ENCODE measurements around the gene CLVS2. TPM values are rescaled to one million over a fixed set of nuclear protein-coding genes. Genes with fewer than 3 reads are reported as not detected.

CLVS2 gene
- total RNA-seq, 4 donors from 2014 or later: under 0.01 to 1.3 (median 0.23) TPM

DNA sequence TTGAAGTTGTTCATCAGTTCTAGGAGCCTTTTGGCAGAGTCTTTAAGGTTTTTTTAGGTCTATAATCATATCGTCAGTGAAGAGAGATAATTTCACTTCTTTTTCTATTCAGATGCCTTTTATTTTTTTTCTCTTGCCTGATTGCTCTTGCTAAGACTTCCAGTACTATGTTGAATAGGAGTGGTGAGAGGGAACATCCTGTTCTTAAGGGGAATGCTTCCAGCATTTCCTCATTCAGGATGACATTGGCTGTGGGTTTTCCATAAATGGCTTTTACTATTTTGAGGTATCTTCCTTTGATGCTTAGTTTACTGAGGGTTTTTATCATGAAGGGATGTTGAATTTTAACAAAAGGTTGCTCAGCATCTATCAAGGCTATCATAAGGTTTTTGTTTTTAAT is 109.5 kb downstream of the CLVS2 start:
- intact Hi-C loops (cut with DNase I; ENCODE audit: low total_unique reads): no loop called here
- no peak overlapping the region for H3K4me3 ChIP-seq (ENCODE audit: low read depth, poor library complexity, severe bottlenecking)
- 55 to 86% methylated on average over 1 of the region's 1 CpG for WGBS, 2 donors

DNA sequence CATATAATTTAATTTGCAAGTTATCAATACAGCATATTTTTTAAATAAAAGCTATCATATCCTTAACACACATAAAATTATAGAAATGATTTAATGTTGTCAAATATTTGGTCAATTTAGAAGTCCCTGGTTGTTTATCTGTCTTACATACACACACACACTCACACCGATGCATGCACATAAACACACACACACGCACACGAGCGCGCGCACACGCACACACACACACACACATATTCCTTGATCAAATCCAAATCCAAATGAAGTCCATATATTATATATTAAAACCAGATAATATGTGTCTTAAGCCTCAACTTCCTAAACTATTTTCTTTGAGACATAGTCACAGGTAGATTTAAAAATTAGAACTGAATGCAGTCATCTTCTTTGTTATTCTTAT is 120.3 kb downstream of the CLVS2 start:
- WGBS, 2 donors: 90 to 92% methylated on average over 7 of the region's 7 CpGs
- intact Hi-C loops (cut with DNase I; ENCODE audit: low total_unique reads): no loop called here
- no peak for DNase-seq (ENCODE audit: low spot score in 2 of 2)
- TF ChIP-seq, protein P1, sequence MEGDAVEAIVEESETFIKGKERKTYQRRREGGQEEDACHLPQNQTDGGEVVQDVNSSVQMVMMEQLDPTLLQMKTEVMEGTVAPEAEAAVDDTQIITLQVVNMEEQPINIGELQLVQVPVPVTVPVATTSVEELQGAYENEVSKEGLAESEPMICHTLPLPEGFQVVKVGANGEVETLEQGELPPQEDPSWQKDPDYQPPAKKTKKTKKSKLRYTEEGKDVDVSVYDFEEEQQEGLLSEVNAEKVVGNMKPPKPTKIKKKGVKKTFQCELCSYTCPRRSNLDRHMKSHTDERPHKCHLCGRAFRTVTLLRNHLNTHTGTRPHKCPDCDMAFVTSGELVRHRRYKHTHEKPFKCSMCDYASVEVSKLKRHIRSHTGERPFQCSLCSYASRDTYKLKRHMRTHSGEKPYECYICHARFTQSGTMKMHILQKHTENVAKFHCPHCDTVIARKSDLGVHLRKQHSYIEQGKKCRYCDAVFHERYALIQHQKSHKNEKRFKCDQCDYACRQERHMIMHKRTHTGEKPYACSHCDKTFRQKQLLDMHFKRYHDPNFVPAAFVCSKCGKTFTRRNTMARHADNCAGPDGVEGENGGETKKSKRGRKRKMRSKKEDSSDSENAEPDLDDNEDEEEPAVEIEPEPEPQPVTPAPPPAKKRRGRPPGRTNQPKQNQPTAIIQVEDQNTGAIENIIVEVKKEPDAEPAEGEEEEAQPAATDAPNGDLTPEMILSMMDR (IDR thresholded peaks at IDR 0.05): no peak
- TF ChIP-seq POLR2A (IDR thresholded peaks at IDR 0.05): no peak
- H3K4me3 ChIP-seq (ENCODE audit: low read depth, poor library complexity, severe bottlenecking): no peak overlapping the region

More for the DNA sequence above, 109.5 kb downstream of the CLVS2 start:
- DNase-seq (ENCODE audit: low spot score in 2 of 2): no peak
- TF ChIP-seq, protein P1 (IDR thresholded peaks at IDR 0.05): no peak
- TF ChIP-seq POLR2A (IDR thresholded peaks at IDR 0.05): no peak

DNA sequence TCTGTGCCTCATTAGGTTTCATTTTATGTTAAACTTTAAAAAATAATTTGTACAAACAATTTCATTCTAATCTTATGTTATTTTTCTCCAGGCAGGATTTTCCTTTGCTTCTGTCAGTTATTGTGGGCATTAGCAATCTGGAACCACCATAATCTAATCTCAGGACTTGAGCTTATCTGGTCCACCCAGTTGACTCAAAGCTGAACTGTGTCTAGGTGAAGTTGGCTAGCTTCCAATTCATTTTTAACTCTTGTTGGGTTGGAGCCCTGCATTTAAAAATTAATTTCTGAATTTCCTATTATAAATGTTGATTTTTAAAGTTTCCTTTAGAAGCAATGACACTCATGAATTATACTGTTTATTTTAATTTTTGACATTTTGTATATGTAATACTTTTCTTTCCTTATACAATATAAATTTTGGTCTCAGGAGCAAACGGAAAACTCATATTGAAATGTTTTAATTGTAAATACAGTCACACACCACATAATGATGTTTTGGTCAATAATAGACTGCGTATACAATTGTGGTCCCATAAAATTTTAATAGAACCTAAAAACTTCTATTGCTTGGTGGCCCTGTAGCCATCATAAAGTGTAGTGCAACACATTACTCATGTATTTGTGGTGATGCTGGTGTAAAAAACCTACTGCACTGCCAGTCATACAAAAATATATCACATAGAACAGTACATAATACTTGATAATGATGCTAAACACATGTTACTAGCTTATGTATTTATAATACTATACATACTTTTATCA is 121.3 kb downstream of the CLVS2 start:
- 62 to 80% methylated on average over 2 of the region's 2 CpGs for WGBS, 2 donors
- H3K4me3 ChIP-seq (ENCODE audit: low read depth, poor library complexity, severe bottlenecking): no peak overlapping the region
- intact Hi-C loops (cut with DNase I; ENCODE audit: low total_unique reads): no loop called here
- no peak for DNase-seq (ENCODE audit: low spot score in 2 of 2)
- TF ChIP-seq, protein P1 (IDR thresholded peaks at IDR 0.05): no peak
- no peak for TF ChIP-seq POLR2A (IDR thresholded peaks at IDR 0.05)

DNA sequence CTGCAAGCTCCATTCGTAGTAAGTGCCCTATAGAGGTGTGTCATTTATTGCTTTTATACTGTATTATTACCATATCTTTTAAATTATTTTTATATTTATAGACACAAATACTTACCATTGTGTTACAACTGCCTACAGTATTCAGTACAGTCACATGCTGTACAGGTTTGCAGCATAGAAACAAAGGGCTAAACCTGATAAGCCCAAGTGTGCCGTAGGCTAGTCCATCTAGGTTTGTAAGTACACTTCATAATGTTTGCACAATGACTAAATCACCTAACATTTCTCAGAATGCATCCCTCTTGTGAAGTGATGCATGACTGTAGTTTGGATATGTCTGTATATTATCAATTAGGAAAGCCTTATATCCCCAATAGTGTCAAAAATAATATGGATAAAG is 122.8 kb downstream of the CLVS2 start:
- no peak for DNase-seq (ENCODE audit: low spot score in 2 of 2)
- intact Hi-C loops (cut with DNase I; ENCODE audit: low total_unique reads): no loop called here
- TF ChIP-seq POLR2A (IDR thresholded peaks at IDR 0.05): no peak
- TF ChIP-seq, protein P1 (IDR thresholded peaks at IDR 0.05): no peak
- H3K4me3 ChIP-seq (ENCODE audit: low read depth, poor library complexity, severe bottlenecking): no peak overlapping the region
- 78 to 86% methylated on average over 2 of the region's 2 CpGs for WGBS, 2 donors

Other genes starting within 250 kb of the CLVS2 start
- 10 to 100 TPM; 22.4 to 78.8 (median 43.2) TPM for gene FABP7, start 216.5 kb upstream of the CLVS2 start, total RNA-seq
- 100 to 1,000 TPM; 109 to 120 (median 113) TPM for gene SMPDL3A, start 207.0 kb upstream of the CLVS2 start, total RNA-seq

All from lower leg skin (tissue), 4 donors.